HepG2 (cell line): ENCODE measurements around the gene PYGB. TPM values are rescaled to one million over a fixed set of nuclear protein-coding genes. Genes with fewer than 3 reads are reported as not detected.

Experiments used
- ATF7 ChIP-seq, 2 experiments: fragments of 450-650 bp in 1 of 2; sonication (generic) in 1 of 2; formaldehyde crosslinking in 1 of 2; IDR thresholded peaks; 2 replicates each; pipeline versions ENCODE4 v1.4.0 to v1.6.1; 2016 to 2020; ENCODE audit warnings: antibody characterized with exemption in 1 of 2, mild to moderate bottlenecking in 1 of 2, missing genetic modification reagents in 1 of 2
- EZH2 ChIP-seq: conservative IDR thresholded peaks from 2 replicates; pipeline ENCODE4 v1.6.1; 2012; ENCODE audit warnings: mild to moderate bottlenecking, low read depth, low read length, moderate library complexity
- MED8 ChIP-seq: sonication (generic); formaldehyde crosslinking; IDR thresholded peaks from 2 replicates; pipeline ENCODE4 v1.8.1; 2023; ENCODE audit warnings: mild to moderate bottlenecking, missing genetic modification reagents; ENCODE audit not compliant: insufficient replicate concordance
- MTF2 ChIP-seq: sonication (generic); formaldehyde crosslinking; IDR thresholded peaks from 2 replicates; pipeline ENCODE4 v1.5.0; 2020; ENCODE audit warnings: missing genetic modification reagents, borderline replicate concordance
- MXD4 ChIP-seq: IDR thresholded peaks from 2 replicates; pipeline ENCODE4 v1.6.1; 2016; ENCODE audit warnings: mild to moderate bottlenecking, missing biosample characterization, missing genetic modification reagents
- NCOA1 ChIP-seq: sonication (generic); formaldehyde crosslinking; IDR thresholded peaks from 2 replicates; pipeline ENCODE4 v1.9.0; 2021; ENCODE audit warnings: missing genetic modification reagents
- PHF21A ChIP-seq: sonication (generic); formaldehyde crosslinking; IDR thresholded peaks from 2 replicates; pipeline ENCODE4 v1.5.0; 2020; ENCODE audit warnings: mild to moderate bottlenecking, missing genetic modification reagents
- SYNCRIP ChIP-seq: fragments of 200-400 bp; formaldehyde crosslinking; IDR thresholded peaks from 2 replicates; pipeline ENCODE4 v1.6.1; 2018; ENCODE audit warnings: mild to moderate bottlenecking, low read depth, low read length; ENCODE audit not compliant: insufficient read depth
- TBX2 ChIP-seq: sonication (generic); formaldehyde crosslinking; IDR thresholded peaks from 2 replicates; pipeline ENCODE4 v1.5.0; 2020; ENCODE audit warnings: missing genetic modification reagents, mild to moderate bottlenecking, borderline replicate concordance
- ZFYVE20 ChIP-seq: sonication (generic); formaldehyde crosslinking; IDR thresholded peaks from 2 replicates; pipeline ENCODE4 v1.8.0; 2023; ENCODE audit warnings: low read depth, mild to moderate bottlenecking, moderate library complexity, missing genetic modification reagents, borderline replicate concordance
- ZNF766 ChIP-seq: sonication (generic); formaldehyde crosslinking; IDR thresholded peaks from 2 replicates; pipeline ENCODE4 v1.5.0; 2020; ENCODE audit warnings: missing genetic modification reagents, borderline replicate concordance
- ZNF773 ChIP-seq: sonication (generic); formaldehyde crosslinking; IDR thresholded peaks from 2 replicates; pipeline ENCODE4 v1.4.0; 2020; ENCODE audit warnings: missing genetic modification reagents, borderline replicate concordance
- ZSCAN20 ChIP-seq: sonication (generic); formaldehyde crosslinking; IDR thresholded peaks from 2 replicates; pipeline ENCODE4 v1.4.0; 2020; ENCODE audit warnings: missing genetic modification reagents, mild to moderate bottlenecking, borderline replicate concordance
- polyA plus RNA-seq, 8 experiments: library from polyadenylated mRNA; depleted of rRNA in 3 of 8; stranded (reverse) in 7 of 8; unstranded in 1 of 8; fragments of >200 nt; fragmentation: Illumina TruSeq in 4 of 8; extraction: Trizol in 4 of 8; gene quantifications; 2 replicates each; pipeline versions ENCODE4 v1.2.1 to v1.2.3, GENCODE V29; 2011 to 2016; ENCODE audit warnings: low read depth in 4 of 8, missing spikeins in 1 of 8, mixed read lengths in 1 of 8; ENCODE audit not compliant: insufficient read depth in 1 of 8
- total RNA-seq, 5 experiments: library from RNA; depleted of rRNA; stranded (reverse); fragments of >200 nt; fragmentation: Illumina TruSeq; extraction: Trizol; gene quantifications; 2 replicates each; pipeline ENCODE4 v1.2.3, GENCODE V29; 2016; ENCODE audit warnings: low read depth in 1 of 5
- TF ChIP-seq, protein P1 (sequence below): sonication (generic); formaldehyde crosslinking; IDR thresholded peaks from 2 replicates; pipeline ENCODE4 v1.4.0; 2020; ENCODE audit warnings: missing genetic modification reagents
- TF ChIP-seq, protein P2 (sequence below): sonication (generic); formaldehyde crosslinking; IDR thresholded peaks from 2 replicates; pipeline ENCODE4 v1.8.0; 2022; ENCODE audit warnings: mild to moderate bottlenecking, missing genetic modification reagents, moderate library complexity
- TF ChIP-seq, protein P3 (sequence below): sonication (generic); formaldehyde crosslinking; conservative IDR thresholded peaks from 2 replicates; pipeline ENCODE4 v1.4.0; 2020; ENCODE audit warnings: missing genetic modification reagents
- TF ChIP-seq, protein P4 (sequence below): sonication (generic); formaldehyde crosslinking; IDR thresholded peaks from 2 replicates; pipeline ENCODE4 v1.5.1; 2020; ENCODE audit warnings: missing genetic modification reagents, mild to moderate bottlenecking, borderline replicate concordance
- TF ChIP-seq, protein P5 (sequence below): sonication (generic); formaldehyde crosslinking; IDR thresholded peaks from 2 replicates; pipeline ENCODE4 v1.5.0; 2020; ENCODE audit warnings: missing genetic modification reagents, mild to moderate bottlenecking, borderline replicate concordance
- TF ChIP-seq, protein P6 (sequence below): sonication (generic); formaldehyde crosslinking; conservative IDR thresholded peaks from 2 replicates; pipeline ENCODE4 v1.8.0; 2022; ENCODE audit warnings: low read depth, missing genetic modification reagents

Gene PYGB
- total and polyA plus RNA-seq, 2 of the 13 experiments (the other 11 are each of a cell fraction or from before 2014, with no cell fraction given), result 24.2 to 86.3 TPM

DNA sequence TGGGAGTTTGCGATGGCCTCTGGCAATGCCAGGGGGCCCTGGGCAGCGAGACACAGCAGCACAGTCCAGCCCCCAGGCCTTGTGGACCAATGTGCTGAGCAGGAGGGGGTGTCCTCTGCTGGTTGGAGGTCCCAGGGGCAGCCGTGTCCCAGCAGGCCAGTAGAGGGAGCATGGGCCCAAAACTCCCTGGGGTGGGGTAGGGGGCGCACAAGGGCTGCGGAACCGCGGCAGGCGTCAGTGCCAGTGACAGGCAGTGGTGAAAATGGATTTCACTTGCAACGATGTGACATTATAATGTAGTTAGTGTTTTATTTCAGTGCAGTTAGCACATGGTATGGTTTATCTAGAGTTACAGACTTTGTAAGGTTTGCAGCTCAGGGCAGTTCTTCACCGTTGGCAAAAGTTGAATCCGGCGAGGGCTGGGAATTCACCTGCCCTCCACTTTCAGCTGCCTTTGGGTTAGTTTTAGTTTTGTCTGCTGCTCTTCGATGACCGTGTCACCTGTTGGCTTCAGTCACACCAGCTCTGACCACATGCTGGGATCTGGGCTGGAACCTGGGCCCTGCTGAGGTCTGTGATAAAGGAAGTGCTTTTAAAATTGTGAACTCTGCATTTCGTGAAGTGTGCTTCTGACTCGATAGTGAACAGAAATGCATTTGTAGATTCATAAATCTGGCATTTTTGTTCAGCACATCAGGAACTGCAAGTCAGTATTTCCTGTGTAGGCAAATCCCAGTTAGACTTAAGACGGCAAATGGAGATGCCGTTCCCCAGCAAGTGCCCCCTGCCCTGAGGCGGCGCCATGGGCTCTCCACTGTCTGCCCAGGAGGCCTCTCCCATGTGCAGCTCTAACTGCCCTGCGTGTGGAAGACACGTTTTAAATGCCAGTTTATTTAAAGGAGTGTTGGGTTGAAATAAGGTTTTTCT is 46.8 kb downstream of the PYGB start (continued):
- TF ChIP-seq, protein P1, sequence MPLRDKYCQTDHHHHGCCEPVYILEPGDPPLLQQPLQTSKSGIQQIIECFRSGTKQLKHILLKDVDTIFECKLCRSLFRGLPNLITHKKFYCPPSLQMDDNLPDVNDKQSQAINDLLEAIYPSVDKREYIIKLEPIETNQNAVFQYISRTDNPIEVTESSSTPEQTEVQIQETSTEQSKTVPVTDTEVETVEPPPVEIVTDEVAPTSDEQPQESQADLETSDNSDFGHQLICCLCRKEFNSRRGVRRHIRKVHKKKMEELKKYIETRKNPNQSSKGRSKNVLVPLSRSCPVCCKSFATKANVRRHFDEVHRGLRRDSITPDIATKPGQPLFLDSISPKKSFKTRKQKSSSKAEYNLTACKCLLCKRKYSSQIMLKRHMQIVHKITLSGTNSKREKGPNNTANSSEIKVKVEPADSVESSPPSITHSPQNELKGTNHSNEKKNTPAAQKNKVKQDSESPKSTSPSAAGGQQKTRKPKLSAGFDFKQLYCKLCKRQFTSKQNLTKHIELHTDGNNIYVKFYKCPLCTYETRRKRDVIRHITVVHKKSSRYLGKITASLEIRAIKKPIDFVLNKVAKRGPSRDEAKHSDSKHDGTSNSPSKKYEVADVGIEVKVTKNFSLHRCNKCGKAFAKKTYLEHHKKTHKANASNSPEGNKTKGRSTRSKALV, result no peak
- TF ChIP-seq EZH2 (no peak), ATF7 (IDR thresholded peaks at IDR 0.05) (no peak), ATF7 (CRISPR knock-in tag; IDR thresholded peaks at IDR 0.05) (no peak), ZNF773 (CRISPR knock-in tag) (0 out of 2 replicates have a peak, but pooled peaks have one; percentile 62), NCOA1 (CRISPR knock-in tag) (no peak), ZFYVE20 (CRISPR knock-in tag) (no peak), MXD4 (CRISPR knock-in tag) (peak; percentile 86), PHF21A (CRISPR knock-in tag) (no peak), SYNCRIP (no peak), TBX2 (CRISPR knock-in tag) (no peak; the same call in 1 of the 2 replicates), ZSCAN20 (CRISPR knock-in tag) (no peak), ZNF766 (peak; percentile 19; the same call in 1 of the 2 replicates), MTF2 (no peak), MED8 (CRISPR knock-in tag) (no peak)
- TF ChIP-seq, protein P2, sequence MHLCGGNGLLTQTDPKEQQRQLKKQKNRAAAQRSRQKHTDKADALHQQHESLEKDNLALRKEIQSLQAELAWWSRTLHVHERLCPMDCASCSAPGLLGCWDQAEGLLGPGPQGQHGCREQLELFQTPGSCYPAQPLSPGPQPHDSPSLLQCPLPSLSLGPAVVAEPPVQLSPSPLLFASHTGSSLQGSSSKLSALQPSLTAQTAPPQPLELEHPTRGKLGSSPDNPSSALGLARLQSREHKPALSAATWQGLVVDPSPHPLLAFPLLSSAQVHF (CRISPR knock-in tag), result no peak
- TF ChIP-seq, protein P3, sequence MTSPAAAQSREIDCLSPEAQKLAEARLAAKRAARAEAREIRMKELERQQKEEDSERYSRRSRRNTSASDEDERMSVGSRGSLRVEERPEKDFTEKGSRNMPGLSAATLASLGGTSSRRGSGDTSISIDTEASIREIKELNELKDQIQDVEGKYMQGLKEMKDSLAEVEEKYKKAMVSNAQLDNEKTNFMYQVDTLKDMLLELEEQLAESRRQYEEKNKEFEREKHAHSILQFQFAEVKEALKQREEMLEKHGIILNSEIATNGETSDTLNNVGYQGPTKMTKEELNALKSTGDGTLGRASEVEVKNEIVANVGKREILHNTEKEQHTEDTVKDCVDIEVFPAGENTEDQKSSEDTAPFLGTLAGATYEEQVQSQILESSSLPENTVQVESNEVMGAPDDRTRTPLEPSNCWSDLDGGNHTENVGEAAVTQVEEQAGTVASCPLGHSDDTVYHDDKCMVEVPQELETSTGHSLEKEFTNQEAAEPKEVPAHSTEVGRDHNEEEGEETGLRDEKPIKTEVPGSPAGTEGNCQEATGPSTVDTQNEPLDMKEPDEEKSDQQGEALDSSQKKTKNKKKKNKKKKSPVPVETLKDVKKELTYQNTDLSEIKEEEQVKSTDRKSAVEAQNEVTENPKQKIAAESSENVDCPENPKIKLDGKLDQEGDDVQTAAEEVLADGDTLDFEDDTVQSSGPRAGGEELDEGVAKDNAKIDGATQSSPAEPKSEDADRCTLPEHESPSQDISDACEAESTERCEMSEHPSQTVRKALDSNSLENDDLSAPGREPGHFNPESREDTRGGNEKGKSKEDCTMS (CRISPR knock-in tag), result no peak
- TF ChIP-seq, protein P4, sequence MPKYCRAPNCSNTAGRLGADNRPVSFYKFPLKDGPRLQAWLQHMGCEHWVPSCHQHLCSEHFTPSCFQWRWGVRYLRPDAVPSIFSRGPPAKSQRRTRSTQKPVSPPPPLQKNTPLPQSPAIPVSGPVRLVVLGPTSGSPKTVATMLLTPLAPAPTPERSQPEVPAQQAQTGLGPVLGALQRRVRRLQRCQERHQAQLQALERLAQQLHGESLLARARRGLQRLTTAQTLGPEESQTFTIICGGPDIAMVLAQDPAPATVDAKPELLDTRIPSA, result no peak
- TF ChIP-seq, protein P5, sequence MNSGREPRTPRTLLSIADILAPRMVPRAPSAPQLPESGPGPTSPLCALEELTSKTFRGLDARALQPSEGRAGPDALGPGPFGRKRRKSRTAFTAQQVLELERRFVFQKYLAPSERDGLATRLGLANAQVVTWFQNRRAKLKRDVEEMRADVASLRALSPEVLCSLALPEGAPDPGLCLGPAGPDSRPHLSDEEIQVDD (CRISPR knock-in tag), result 0 out of 2 replicates have a peak, but pooled peaks have one; percentile 35
- TF ChIP-seq, protein P6, sequence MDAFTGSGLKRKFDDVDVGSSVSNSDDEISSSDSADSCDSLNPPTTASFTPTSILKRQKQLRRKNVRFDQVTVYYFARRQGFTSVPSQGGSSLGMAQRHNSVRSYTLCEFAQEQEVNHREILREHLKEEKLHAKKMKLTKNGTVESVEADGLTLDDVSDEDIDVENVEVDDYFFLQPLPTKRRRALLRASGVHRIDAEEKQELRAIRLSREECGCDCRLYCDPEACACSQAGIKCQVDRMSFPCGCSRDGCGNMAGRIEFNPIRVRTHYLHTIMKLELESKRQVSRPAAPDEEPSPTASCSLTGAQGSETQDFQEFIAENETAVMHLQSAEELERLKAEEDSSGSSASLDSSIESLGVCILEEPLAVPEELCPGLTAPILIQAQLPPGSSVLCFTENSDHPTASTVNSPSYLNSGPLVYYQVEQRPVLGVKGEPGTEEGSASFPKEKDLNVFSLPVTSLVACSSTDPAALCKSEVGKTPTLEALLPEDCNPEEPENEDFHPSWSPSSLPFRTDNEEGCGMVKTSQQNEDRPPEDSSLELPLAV (CRISPR knock-in tag), result no peak
